ENCODE data around the gene SLC44A3. TPM values are rescaled to one million over a fixed set of nuclear protein-coding genes. Genes with fewer than 3 reads are reported as not detected.
A peak's percentile ranks its signal among the peaks of the same experiment; 100 is the strongest.

SLC44A3 gene
- total and polyA plus RNA-seq, 2 of the 4 experiments (the other 2 are of a cell fraction): 0.31 to 0.54 TPM

DNA sequence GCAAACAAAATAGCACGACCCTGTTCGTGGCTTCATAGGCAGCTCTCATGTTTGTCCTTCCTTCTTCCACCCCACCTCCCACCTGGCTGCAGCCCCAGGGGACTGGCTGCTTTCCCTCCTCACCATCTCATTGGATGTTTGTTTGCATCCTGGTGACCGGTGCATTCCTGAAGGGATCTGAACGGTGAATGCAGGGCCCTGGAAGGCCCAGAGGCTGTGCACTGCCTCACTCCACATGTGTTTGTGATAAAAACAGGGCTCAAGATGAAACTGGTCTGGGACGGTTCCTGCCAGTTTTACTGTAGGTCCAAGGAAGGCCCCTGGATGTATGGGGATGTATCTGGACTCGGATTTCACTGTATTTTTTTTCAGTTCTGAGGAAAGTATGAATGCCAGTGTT is 63.9 kb downstream of the SLC44A3 start:
- Histone ChIP-seq H2BK15ac (ENCODE audit: low read depth, low read length) (peak overlapping the region; percentile 33; the same call in 1 of the 3 replicates), H3K4me3 (ENCODE audit: insufficient read depth, low read depth, low read length) (no peak overlapping the region), H3K4me1 (ENCODE audit: control insufficient read depth, insufficient read depth, low read length) (peaks cover 8% of the 10 kb centered on the region), H2AK9ac (replicated peaks; ENCODE audit: low read depth, low read length, poor library complexity) (no peak overlapping the region), H3K36me3 (ENCODE audit: control insufficient read depth, insufficient read depth, low read length) (no peaks in the 10 kb centered on the region), H4K5ac (ENCODE audit: low read depth, low read length) (peak overlapping the region; percentile 23), H3K4ac (ENCODE audit: low read depth, low read length) (peak overlapping the region; percentile 42), H4K20me1 (ENCODE audit: insufficient read depth, low read length) (no peaks in the 10 kb centered on the region), H2BK120ac (ENCODE audit: low read depth, low read length) (peak overlapping the region; percentile 82), H2BK5ac (ENCODE audit: low read depth, low read length, poor library complexity, severe bottlenecking) (peak overlapping the region; percentile 73), H3K18ac (ENCODE audit: low read depth, low read length) (peak overlapping the region; percentile 95), H4K91ac (ENCODE audit: insufficient read depth, low read depth, low read length) (peak overlapping the region; percentile 55), H2AK5ac (ENCODE audit: low read depth, low read length) (peak overlapping the region; percentile 46; the same call in 1 of the 2 replicates), H2BK20ac (ENCODE audit: low read depth, low read length) (0 out of 2 replicates have a peak overlapping the region, but pooled peaks have one; percentile 14), H3K14ac (replicated peaks; ENCODE audit: low read depth, low read length) (peak overlapping the region; percentile 58; the same call in 1 of the 2 replicates), H3K9me1 (ENCODE audit: insufficient read depth, low read length) (peaks cover 16% of the 10 kb centered on the region), H3K27me3 (ENCODE audit: control insufficient read depth, insufficient read depth, low read length) (no peaks in the 10 kb centered on the region), H4K8ac (ENCODE audit: low read depth in 2 of 2, low read length in 2 of 2) (peak overlapping the region; percentile 76 to 84), H3K56ac (ENCODE audit: extremely low read depth, insufficient read depth, low read length) (0 out of 2 replicates have a peak overlapping the region, but pooled peaks have one; percentile 34), H3K4me2 (ENCODE audit: low read depth, low read length) (peak overlapping the region; percentile 79), H3K23ac (ENCODE audit: low read depth, low read length) (peak overlapping the region; percentile 37; the same call in 1 of the 2 replicates), H3K9me3 (ENCODE audit: control insufficient read depth, insufficient read depth, low read length) (no peaks in the 10 kb centered on the region), H3K9ac (ENCODE audit: low read depth, low read length) (peak overlapping the region; percentile 68), H3K79me1 (ENCODE audit: low read depth in 1 of 2, low read length in 2 of 2) (no peaks in the 10 kb centered on the region), H2AFZ (replicated peaks; ENCODE audit: low read length, poor library complexity) (peak overlapping the region; percentile 84), H3K27ac (ENCODE audit: insufficient read depth, low read length) (peak overlapping the region; percentile 89)
- ATAC-seq (ENCODE audit: low read depth) (peak; percentile 90), DNase-seq (peak; percentile 76)
- intact Hi-C loops (cut with micrococcal nuclease) (loop anchor here (2.0 kb wide), 1 partner anchor 29 kb away; no protein-coding TSS in a partner anchor), dilution Hi-C loops (cut with HindIII; ENCODE audit: low sequenced_read_pairs, unreplicated experiment) (no loop called here), in situ Hi-C loops (cut with MboI; ENCODE audit: low sequenced_read_pairs) (no loop called here)
- TF ChIP-seq CEBPB (IDR thresholded peaks at IDR 0.05; ENCODE audit: low read depth, low read length) (no peak), POLR2A (IDR thresholded peaks at IDR 0.05; ENCODE audit: low read depth, low read length) (no peak), CHD1 (IDR thresholded peaks at IDR 0.05; ENCODE audit: low read depth, low read length) (no peak), RFX5 (IDR thresholded peaks at IDR 0.05; ENCODE audit: low read depth, low read length) (no peak), MAFK (IDR thresholded peaks at IDR 0.05; ENCODE audit: low read depth, low read length) (no peak), MXI1 (IDR thresholded peaks at IDR 0.05; ENCODE audit: borderline replicate concordance, low read depth, low read length) (no peak)
- POLR2A ChIA-PET (ENCODE audit: unreplicated experiment): no interaction called here
- no TSS peak for BruUV-seq (replicated peaks)
- CTCF ChIA-PET: interaction anchor here (1.8 kb wide), 1 partner anchor 29 kb away, joined by 6 read pairs; no protein-coding TSS in a partner anchor
- WGBS, 2 experiments (ENCODE audit: extremely low coverage in 2 of 2, insufficient read length in 1 of 2): 40% methylated on average over 2 of the region's 6 CpGs; no CpG with 5 or more reads in 1 of the 2 experiments

All from IMR-90 (cell line).